GM23338 (cell line): ENCODE results near the gene DLG2. TPM values are rescaled to one million over a fixed set of nuclear protein-coding genes. Genes with fewer than 3 reads are reported as not detected.

ENCODE experiments used
- ATAC-seq: fragments of 200-7000 bp; cut with Tn5 transposase; 3 replicates; pipeline ENCODE4 v1.9.1; 2020
- DNase-seq: peaks from one replicate; pipeline ENCODE4 v3.0.0-alpha.2; 2015; ENCODE audit warnings: low spot score
- H2AFZ ChIP-seq: fragments of 200-600 bp; sonication (generic); 2 replicates; pipeline ENCODE4 v1.8.0; 2016; ENCODE audit warnings: antibody characterized with exemption, mild to moderate bottlenecking, moderate library complexity
- H3F3A ChIP-seq: fragments of 200-600 bp; sonication (generic); replicated peaks from 2 replicates; pipeline ENCODE4 v1.8.0; 2017; ENCODE audit warnings: antibody characterized with exemption, mixed run types, low read depth
- H3K27ac ChIP-seq: fragments of 200-600 bp; sonication (generic); 2 replicates; pipeline ENCODE4 v1.6.1; 2016; ENCODE audit warnings: low read depth
- H3K27me3 ChIP-seq: fragments of 200-600 bp; sonication (generic); 2 replicates; pipeline ENCODE4 v1.8.0; 2016; ENCODE audit warnings: mild to moderate bottlenecking, mixed run types, moderate library complexity; ENCODE audit not compliant: insufficient read depth
- H3K36me3 ChIP-seq: fragments of 200-600 bp; sonication (generic); 2 replicates; pipeline ENCODE4 v1.8.0; 2016; ENCODE audit warnings: mild to moderate bottlenecking; ENCODE audit not compliant: insufficient read depth
- H3K4me1 ChIP-seq: fragments of 200-600 bp; sonication (generic); 2 replicates; pipeline ENCODE4 v1.8.0; 2016; ENCODE audit warnings: mild to moderate bottlenecking, moderate library complexity; ENCODE audit not compliant: insufficient read depth
- H3K4me2 ChIP-seq: fragments of 200-600 bp; sonication (generic); 2 replicates; pipeline ENCODE4 v1.7.1; 2017; ENCODE audit warnings: mixed run types
- H3K4me3 ChIP-seq: fragments of 200-600 bp; sonication (generic); 2 replicates; pipeline ENCODE4 v1.6.1; 2016; ENCODE audit warnings: mixed run types
- H3K79me2 ChIP-seq: fragments of 200-600 bp; sonication (generic); replicated peaks from 2 replicates; pipeline ENCODE4 v1.8.0; 2017; ENCODE audit warnings: mild to moderate bottlenecking; ENCODE audit not compliant: insufficient read depth
- H3K9me2 ChIP-seq: fragments of 200-600 bp; sonication (generic); 2 replicates; pipeline ENCODE4 v1.8.0; 2017; ENCODE audit not compliant: insufficient read depth
- H4K20me1 ChIP-seq: fragments of 200-600 bp; sonication (generic); replicated peaks from 2 replicates; pipeline ENCODE4 v1.8.0; 2017; ENCODE audit warnings: mild to moderate bottlenecking; ENCODE audit not compliant: insufficient read depth
- H3K27ac Mint-ChIP-seq: 2 replicates; pipeline ENCODE4 v1.8.0; 2020; ENCODE audit warnings: inconsistent platforms, mild to moderate bottlenecking, moderate library complexity, mixed read lengths
- H3K27me3 Mint-ChIP-seq: 3 replicates; pipeline ENCODE4 v1.8.0; 2022; ENCODE audit warnings: low read depth, mild to moderate bottlenecking, moderate library complexity, mixed read lengths, inconsistent platforms; ENCODE audit not compliant: insufficient read depth, poor library complexity
- H3K36me3 Mint-ChIP-seq: 3 replicates; pipeline ENCODE4 v1.8.0; 2021; ENCODE audit warnings: low read depth, mild to moderate bottlenecking, inconsistent platforms, moderate library complexity, mixed read lengths
- H3K4me1 Mint-ChIP-seq: 3 replicates; pipeline ENCODE4 v1.8.0; 2020; ENCODE audit warnings: mild to moderate bottlenecking, inconsistent platforms, mixed read lengths
- H3K4me3 Mint-ChIP-seq: 3 replicates; pipeline ENCODE4 v1.8.0; 2021; ENCODE audit warnings: moderate library complexity, mild to moderate bottlenecking, inconsistent platforms, mixed read lengths
- H3K9me3 Mint-ChIP-seq: 3 replicates; pipeline ENCODE4 v1.8.0; 2020; ENCODE audit warnings: moderate library complexity, mild to moderate bottlenecking, inconsistent platforms, mixed read lengths
- CTCF ChIP-seq, 2 experiments: fragments of 200-600 bp in 1 of 2; sonication (generic) in 1 of 2; conservative IDR thresholded peaks; 2 replicates each; pipeline versions ENCODE4 v1.5.1 to v1.6.1; 2016 to 2017; ENCODE audit warnings: antibody characterized with exemption in 2 of 2, low read depth in 2 of 2, mild to moderate bottlenecking in 2 of 2, moderate library complexity in 1 of 2
- EZH2 ChIP-seq: fragments of 200-600 bp; sonication (generic); IDR thresholded peaks from one replicate; pipeline ENCODE4 v1.8.0; 2017; ENCODE audit warnings: antibody characterized with exemption, mild to moderate bottlenecking, low read depth; ENCODE audit not compliant: unreplicated experiment
- EZH2phosphoT487 ChIP-seq: fragments of 200-600 bp; sonication (generic); IDR thresholded peaks from one replicate; pipeline ENCODE4 v1.8.1; 2018; ENCODE audit warnings: antibody characterized with exemption; ENCODE audit not compliant: unreplicated experiment
- JUNB ChIP-seq: IDR thresholded peaks from one replicate; pipeline ENCODE4 v1.6.1; 2016; ENCODE audit warnings: antibody characterized with exemption; ENCODE audit not compliant: unreplicated experiment
- NANOG ChIP-seq: IDR thresholded peaks from 2 replicates; pipeline ENCODE4 v1.6.1; 2016; ENCODE audit warnings: antibody characterized with exemption, borderline replicate concordance
- POLR2AphosphoS5 ChIP-seq: IDR thresholded peaks from 2 replicates; pipeline ENCODE4 v1.6.1; 2016; ENCODE audit warnings: antibody characterized with exemption, low read depth
- STAT1 ChIP-seq: IDR thresholded peaks from one replicate; pipeline ENCODE4 v1.6.1; 2016; ENCODE audit warnings: antibody characterized with exemption; ENCODE audit not compliant: unreplicated experiment
- ZNF114 ChIP-seq: fragments of 250-450 bp; sonication (Bioruptor Pico); IDR thresholded peaks from 2 replicates; pipeline ENCODE4 v1.5.0; 2020; ENCODE audit warnings: mild to moderate bottlenecking, moderate library complexity
- ZNF331 ChIP-seq: fragments of 250-450 bp; sonication (Bioruptor Pico); IDR thresholded peaks from 2 replicates; pipeline ENCODE4 v1.5.0; 2020; ENCODE audit warnings: low read depth, mild to moderate bottlenecking, moderate library complexity
- polyA plus RNA-seq: library from polyadenylated mRNA; unstranded; fragments of >200 nt; fragmentation: Nextera tagmentation; extraction: Ambion mirVana; gene quantifications from 2 replicates; pipeline ENCODE4 v1.2.1, GENCODE V29; 2016
- total RNA-seq: library from RNA; depleted of rRNA; stranded (reverse); fragments of >200 nt; shearing (Covaris generic); gene quantifications from 2 replicates; pipeline ENCODE4 v1.2.3, GENCODE V29; 2014
- TF ChIP-seq, protein P1 (sequence below): fragments of 250-450 bp; sonication (Bioruptor Pico); IDR thresholded peaks from 2 replicates; pipeline ENCODE4 v1.5.0; 2020; ENCODE audit warnings: mild to moderate bottlenecking, moderate library complexity
- TF ChIP-seq, protein P2 (sequence below): IDR thresholded peaks from one replicate; pipeline ENCODE4 v1.6.1; 2018; ENCODE audit warnings: antibody characterized with exemption; ENCODE audit not compliant: unreplicated experiment

DLG2 gene
- total and polyA plus RNA-seq, 2 experiments from 2014 or later, result 19.8 to 21.5 TPM

GRCh38 chr11:85444479-85444878 lies 182.7 kb downstream of the DLG2 start (continued):
- TF ChIP-seq, protein P1, sequence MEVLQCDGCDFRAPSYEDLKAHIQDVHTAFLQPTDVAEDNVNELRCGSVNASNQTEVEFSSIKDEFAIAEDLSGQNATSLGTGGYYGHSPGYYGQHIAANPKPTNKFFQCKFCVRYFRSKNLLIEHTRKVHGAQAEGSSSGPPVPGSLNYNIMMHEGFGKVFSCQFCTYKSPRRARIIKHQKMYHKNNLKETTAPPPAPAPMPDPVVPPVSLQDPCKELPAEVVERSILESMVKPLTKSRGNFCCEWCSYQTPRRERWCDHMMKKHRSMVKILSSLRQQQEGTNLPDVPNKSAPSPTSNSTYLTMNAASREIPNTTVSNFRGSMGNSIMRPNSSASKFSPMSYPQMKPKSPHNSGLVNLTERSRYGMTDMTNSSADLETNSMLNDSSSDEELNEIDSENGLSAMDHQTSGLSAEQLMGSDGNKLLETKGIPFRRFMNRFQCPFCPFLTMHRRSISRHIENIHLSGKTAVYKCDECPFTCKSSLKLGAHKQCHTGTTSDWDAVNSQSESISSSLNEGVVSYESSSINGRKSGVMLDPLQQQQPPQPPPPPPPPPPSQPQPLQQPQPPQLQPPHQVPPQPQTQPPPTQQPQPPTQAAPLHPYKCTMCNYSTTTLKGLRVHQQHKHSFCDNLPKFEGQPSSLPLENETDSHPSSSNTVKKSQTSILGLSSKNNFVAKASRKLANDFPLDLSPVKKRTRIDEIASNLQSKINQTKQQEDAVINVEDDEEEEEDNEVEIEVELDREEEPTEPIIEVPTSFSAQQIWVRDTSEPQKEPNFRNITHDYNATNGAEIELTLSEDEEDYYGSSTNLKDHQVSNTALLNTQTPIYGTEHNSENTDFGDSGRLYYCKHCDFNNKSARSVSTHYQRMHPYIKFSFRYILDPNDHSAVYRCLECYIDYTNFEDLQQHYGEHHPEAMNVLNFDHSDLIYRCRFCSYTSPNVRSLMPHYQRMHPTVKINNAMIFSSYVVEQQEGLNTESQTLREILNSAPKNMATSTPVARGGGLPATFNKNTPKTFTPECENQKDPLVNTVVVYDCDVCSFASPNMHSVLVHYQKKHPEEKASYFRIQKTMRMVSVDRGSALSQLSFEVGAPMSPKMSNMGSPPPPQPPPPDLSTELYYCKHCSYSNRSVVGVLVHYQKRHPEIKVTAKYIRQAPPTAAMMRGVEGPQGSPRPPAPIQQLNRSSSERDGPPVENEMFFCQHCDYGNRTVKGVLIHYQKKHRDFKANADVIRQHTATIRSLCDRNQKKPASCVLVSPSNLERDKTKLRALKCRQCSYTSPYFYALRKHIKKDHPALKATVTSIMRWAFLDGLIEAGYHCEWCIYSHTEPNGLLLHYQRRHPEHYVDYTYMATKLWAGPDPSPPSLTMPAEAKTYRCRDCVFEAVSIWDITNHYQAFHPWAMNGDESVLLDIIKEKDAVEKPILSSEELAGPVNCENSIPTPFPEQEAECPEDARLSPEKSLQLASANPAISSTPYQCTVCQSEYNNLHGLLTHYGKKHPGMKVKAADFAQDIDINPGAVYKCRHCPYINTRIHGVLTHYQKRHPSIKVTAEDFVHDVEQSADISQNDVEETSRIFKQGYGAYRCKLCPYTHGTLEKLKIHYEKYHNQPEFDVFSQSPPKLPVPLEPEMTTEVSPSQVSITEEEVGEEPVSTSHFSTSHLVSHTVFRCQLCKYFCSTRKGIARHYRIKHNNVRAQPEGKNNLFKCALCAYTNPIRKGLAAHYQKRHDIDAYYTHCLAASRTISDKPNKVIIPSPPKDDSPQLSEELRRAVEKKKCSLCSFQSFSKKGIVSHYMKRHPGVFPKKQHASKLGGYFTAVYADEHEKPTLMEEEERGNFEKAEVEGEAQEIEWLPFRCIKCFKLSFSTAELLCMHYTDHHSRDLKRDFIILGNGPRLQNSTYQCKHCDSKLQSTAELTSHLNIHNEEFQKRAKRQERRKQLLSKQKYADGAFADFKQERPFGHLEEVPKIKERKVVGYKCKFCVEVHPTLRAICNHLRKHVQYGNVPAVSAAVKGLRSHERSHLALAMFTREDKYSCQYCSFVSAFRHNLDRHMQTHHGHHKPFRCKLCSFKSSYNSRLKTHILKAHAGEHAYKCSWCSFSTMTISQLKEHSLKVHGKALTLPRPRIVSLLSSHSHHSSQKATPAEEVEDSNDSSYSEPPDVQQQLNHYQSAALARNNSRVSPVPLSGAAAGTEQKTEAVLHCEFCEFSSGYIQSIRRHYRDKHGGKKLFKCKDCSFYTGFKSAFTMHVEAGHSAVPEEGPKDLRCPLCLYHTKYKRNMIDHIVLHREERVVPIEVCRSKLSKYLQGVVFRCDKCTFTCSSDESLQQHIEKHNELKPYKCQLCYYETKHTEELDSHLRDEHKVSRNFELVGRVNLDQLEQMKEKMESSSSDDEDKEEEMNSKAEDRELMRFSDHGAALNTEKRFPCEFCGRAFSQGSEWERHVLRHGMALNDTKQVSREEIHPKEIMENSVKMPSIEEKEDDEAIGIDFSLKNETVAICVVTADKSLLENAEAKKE (CRISPR knock-in tag), result no peak
- no peak for TF ChIP-seq POLR2AphosphoS5
- TF ChIP-seq ZNF114, result no peak
- no peak for TF ChIP-seq EZH2
- TF ChIP-seq EZH2phosphoT487, result no peak
- TF ChIP-seq ZNF331 (CRISPR knock-in tag), result no peak
- no peak for TF ChIP-seq NANOG

DNA sequence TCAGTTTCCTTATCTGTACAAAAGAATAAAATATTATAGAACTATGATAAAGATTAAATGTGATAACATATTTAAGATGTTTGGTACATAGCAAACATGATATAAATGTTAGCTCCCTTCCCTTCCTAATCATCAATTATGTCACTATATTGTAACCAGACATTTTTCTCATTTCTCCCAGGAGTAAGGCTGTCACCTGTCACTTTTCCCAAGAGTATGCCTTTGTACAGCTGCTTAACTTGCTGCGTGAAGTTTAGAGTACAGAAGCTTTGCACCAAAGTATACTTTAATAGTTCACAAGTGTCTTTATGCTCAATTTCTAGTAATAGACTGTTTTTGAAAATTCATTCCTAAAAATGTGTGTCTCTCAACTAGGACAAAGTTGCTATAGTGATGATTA lies 186.9 kb downstream of the DLG2 start:
- no peaks in the 10 kb centered on the region for H3K79me2 ChIP-seq
- H3K27ac ChIP-seq, result no peak overlapping the region
- Mint-ChIP-seq H3K36me3 (peaks cover 14% of the 10 kb centered on the region; the same call in 2 of the 3 replicates), H3K4me1 (no peaks in the 10 kb centered on the region), H3K27ac (no peak overlapping the region), H3K9me3 (peaks cover 18% of the 10 kb centered on the region), H3K4me3 (no peak overlapping the region), H3K27me3 (no peaks in the 10 kb centered on the region)
- H3K4me1 ChIP-seq, result no peaks in the 10 kb centered on the region
- H2AFZ ChIP-seq, result no peak overlapping the region
- DNase-seq, result no peak
- no peak for TF ChIP-seq EZH2
- TF ChIP-seq POLR2AphosphoS5, result no peak
- no peak for TF ChIP-seq CTCF (conservative IDR thresholded peaks at IDR 0.05; ENCODE audit: low read depth in 2 of 2)
- TF ChIP-seq JUNB, result no peak
- no peak for TF ChIP-seq STAT1
- no peak for TF ChIP-seq NANOG
- no peak for TF ChIP-seq EZH2phosphoT487
- TF ChIP-seq, protein P2, sequence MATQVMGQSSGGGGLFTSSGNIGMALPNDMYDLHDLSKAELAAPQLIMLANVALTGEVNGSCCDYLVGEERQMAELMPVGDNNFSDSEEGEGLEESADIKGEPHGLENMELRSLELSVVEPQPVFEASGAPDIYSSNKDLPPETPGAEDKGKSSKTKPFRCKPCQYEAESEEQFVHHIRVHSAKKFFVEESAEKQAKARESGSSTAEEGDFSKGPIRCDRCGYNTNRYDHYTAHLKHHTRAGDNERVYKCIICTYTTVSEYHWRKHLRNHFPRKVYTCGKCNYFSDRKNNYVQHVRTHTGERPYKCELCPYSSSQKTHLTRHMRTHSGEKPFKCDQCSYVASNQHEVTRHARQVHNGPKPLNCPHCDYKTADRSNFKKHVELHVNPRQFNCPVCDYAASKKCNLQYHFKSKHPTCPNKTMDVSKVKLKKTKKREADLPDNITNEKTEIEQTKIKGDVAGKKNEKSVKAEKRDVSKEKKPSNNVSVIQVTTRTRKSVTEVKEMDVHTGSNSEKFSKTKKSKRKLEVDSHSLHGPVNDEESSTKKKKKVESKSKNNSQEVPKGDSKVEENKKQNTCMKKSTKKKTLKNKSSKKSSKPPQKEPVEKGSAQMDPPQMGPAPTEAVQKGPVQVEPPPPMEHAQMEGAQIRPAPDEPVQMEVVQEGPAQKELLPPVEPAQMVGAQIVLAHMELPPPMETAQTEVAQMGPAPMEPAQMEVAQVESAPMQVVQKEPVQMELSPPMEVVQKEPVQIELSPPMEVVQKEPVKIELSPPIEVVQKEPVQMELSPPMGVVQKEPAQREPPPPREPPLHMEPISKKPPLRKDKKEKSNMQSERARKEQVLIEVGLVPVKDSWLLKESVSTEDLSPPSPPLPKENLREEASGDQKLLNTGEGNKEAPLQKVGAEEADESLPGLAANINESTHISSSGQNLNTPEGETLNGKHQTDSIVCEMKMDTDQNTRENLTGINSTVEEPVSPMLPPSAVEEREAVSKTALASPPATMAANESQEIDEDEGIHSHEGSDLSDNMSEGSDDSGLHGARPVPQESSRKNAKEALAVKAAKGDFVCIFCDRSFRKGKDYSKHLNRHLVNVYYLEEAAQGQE, result no peak
- H4K20me1 ChIP-seq, result no peaks in the 10 kb centered on the region
- H3K4me2 ChIP-seq, result no peak overlapping the region
- H3K9me2 ChIP-seq, result no peaks in the 10 kb centered on the region
- H3K36me3 ChIP-seq, result 0 out of 2 replicates have a peak, but pooled peaks cover 5% of the 10 kb centered on the region
- H3K4me3 ChIP-seq, result no peak overlapping the region
- no peak for ATAC-seq
- H3K27me3 ChIP-seq, result no peaks in the 10 kb centered on the region
- H3F3A ChIP-seq, result no peaks in the 10 kb centered on the region
